ENCODE results near the gene OCSTAMP. TPM values are rescaled to one million over a fixed set of nuclear protein-coding genes. Genes with fewer than 3 reads are reported as not detected.

The OCSTAMP gene
- total and polyA plus RNA-seq, 12 donors = 0.16 to 0.17 TPM; not detected in 10

GRCh38 chr20:46592580-46593362 is 42.3 kb upstream of the OCSTAMP start:
- Histone ChIP-seq H3K9me3 (replicated peaks in 1 of 3) (no peaks in the 10 kb centered on the region), H3K4me1 (replicated peaks in 1 of 2) (no peaks in the 10 kb centered on the region), H3K4me3 (no peak overlapping the region), H3K27ac (no peak overlapping the region), H3K36me3 (replicated peaks in 1 of 2) (no peaks in the 10 kb centered on the region), H3K27me3 (no peaks in the 10 kb centered on the region)
- DNase-seq = no peak
- intact Hi-C loops (cut with DNase I) = no loop called here
- WGBS, 4 donors = 91 to 99% (median 93%) methylated on average over 4 of the region's 4 CpGs
- no peak for TF ChIP-seq CTCF (IDR thresholded peaks at IDR 0.05)
- no peak for TF ChIP-seq POLR2A (IDR thresholded peaks at IDR 0.05)

- TF ChIP-seq POLR2A (IDR thresholded peaks at IDR 0.05) = no peak
- TF ChIP-seq CTCF (IDR thresholded peaks at IDR 0.05) = no peak
- no peaks in the 10 kb centered on the region for H3K9me3 ChIP-seq (replicated peaks in 1 of 3)
- WGBS, 4 donors = 8 to 28% (median 16%) methylated on average over 1 of the region's 1 CpG
- no peaks in the 10 kb centered on the region for H3K36me3 ChIP-seq (replicated peaks in 1 of 2)
- no peak overlapping the region for H3K27ac ChIP-seq
- DNase-seq = no peak
- H3K4me3 ChIP-seq = no peak overlapping the region
- no peaks in the 10 kb centered on the region for H3K27me3 ChIP-seq
- no peaks in the 10 kb centered on the region for H3K4me1 ChIP-seq (replicated peaks in 1 of 2)
- intact Hi-C loops (cut with DNase I) = no loop called here
Observed at GRCh38 chr20:46590443-46590842, 40.0 kb upstream of the OCSTAMP start.

- no peaks in the 10 kb centered on the region for H3K27me3 ChIP-seq
- H3K27ac ChIP-seq = no peak overlapping the region
- H3K4me3 ChIP-seq = no peak overlapping the region
- no peaks in the 10 kb centered on the region for H3K36me3 ChIP-seq (replicated peaks in 1 of 2)
- H3K9me3 ChIP-seq (replicated peaks in 1 of 3) = no peaks in the 10 kb centered on the region
- 81 to 85% (median 84%) methylated on average over 13 to 14 of the region's 14 CpGs for WGBS, 4 donors
- intact Hi-C loops (cut with DNase I) = no loop called here
- no peaks in the 10 kb centered on the region for H3K4me1 ChIP-seq (replicated peaks in 1 of 2)
- no peak for DNase-seq
- TF ChIP-seq CTCF (IDR thresholded peaks at IDR 0.05) (no peak), POLR2A (IDR thresholded peaks at IDR 0.05) (no peak)
Observed at GRCh38 chr20:46588532-46589511, 38.4 kb upstream of the OCSTAMP start.

- whole genome bisulfite sequencing, 4 donors = 67 to 95% (median 81%) methylated on average over 4 to 7 of the region's 7 CpGs
- no peak for TF ChIP-seq POLR2A (IDR thresholded peaks at IDR 0.05)
- no peak for TF ChIP-seq CTCF (IDR thresholded peaks at IDR 0.05)
Observed at GRCh38 chr20:46587986-46588385, 37.5 kb upstream of the OCSTAMP start.

More at GRCh38 chr20:46587986-46588385, 37.5 kb upstream of the OCSTAMP start:
- Histone ChIP-seq H3K4me1 (replicated peaks in 1 of 2) (no peaks in the 10 kb centered on the region), H3K4me3 (no peak overlapping the region), H3K9me3 (replicated peaks in 1 of 3) (no peaks in the 10 kb centered on the region), H3K27me3 (no peaks in the 10 kb centered on the region), H3K27ac (no peak overlapping the region), H3K36me3 (replicated peaks in 1 of 2) (no peaks in the 10 kb centered on the region)
- intact Hi-C loops (cut with DNase I) = no loop called here
- no peak for DNase-seq

All from adrenal gland (tissue), 12 donors.